HG02938 (cell line): ENCODE measurements around the gene BMP2K.
"Not testable (repeated sequence)": the region's sequence is repeated elsewhere in the genome, so short reads cannot be mapped to it uniquely, and the experiment has no call there.

Experiments
- ATAC-seq: cut with Tn5 transposase; IDR thresholded peaks from one replicate; pipeline ENCODE4 v1.9.1; 2021; ENCODE audit warnings: mild to moderate bottlenecking, moderate library complexity; ENCODE audit not compliant: unreplicated experiment

The BMP2K gene

GRCh38 chr4:78846258-78846657, 70.1 kb downstream of the BMP2K start:
- no peak for ATAC-seq

GRCh38 chr4:78862314-78862737, 86.2 kb downstream of the BMP2K start:
- no peak for ATAC-seq

- ATAC-seq = no peak
Measured at GRCh38 chr4:78863254-78863869, 87.2 kb downstream of the BMP2K start.

GRCh38 chr4:78863991-78864390, 87.8 kb downstream of the BMP2K start:
- ATAC-seq = no peak

DNA sequence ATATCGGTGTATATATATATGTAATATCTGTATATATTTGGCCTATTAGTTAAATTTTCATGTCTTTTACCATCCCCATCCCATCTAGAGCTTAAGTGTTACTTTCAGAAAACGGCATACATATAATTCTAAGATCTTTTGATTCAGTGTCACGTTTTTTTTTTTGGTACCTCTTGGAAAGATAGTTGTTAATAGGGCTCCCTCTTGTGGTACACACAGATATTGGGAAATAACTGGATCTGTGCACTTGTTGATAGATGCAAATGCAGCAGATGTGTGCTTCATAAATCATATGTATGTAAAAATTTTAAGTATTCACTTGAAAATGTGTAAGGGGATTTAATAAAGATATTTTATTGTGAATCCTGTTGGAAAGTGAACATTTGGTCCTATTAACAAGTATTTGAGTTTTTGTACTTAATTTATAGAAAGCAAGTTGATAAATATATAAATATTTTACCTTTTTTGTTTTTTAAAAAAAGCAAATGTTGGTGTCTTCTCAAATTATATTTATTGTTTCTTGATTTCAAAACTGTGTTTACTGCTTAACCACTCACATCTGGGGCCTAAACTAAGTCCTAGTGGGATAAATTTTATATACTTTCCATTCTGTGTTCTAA, 88.4 kb downstream of the BMP2K start:
- no peak for ATAC-seq

GRCh38 chr4:78865451-78865850, 89.3 kb downstream of the BMP2K start:
- no peak for ATAC-seq

- not testable (repeated sequence) for ATAC-seq
Measured at GRCh38 chr4:78868712-78869111, 92.6 kb downstream of the BMP2K start.

- no peak for ATAC-seq
Measured at GRCh38 chr4:78870056-78870455, 93.9 kb downstream of the BMP2K start.

GRCh38 chr4:78876568-78877320, 100.6 kb downstream of the BMP2K start:
- no peak for ATAC-seq

- no peak for ATAC-seq
Measured at GRCh38 chr4:78878031-78878430, 101.9 kb downstream of the BMP2K start.

DNA sequence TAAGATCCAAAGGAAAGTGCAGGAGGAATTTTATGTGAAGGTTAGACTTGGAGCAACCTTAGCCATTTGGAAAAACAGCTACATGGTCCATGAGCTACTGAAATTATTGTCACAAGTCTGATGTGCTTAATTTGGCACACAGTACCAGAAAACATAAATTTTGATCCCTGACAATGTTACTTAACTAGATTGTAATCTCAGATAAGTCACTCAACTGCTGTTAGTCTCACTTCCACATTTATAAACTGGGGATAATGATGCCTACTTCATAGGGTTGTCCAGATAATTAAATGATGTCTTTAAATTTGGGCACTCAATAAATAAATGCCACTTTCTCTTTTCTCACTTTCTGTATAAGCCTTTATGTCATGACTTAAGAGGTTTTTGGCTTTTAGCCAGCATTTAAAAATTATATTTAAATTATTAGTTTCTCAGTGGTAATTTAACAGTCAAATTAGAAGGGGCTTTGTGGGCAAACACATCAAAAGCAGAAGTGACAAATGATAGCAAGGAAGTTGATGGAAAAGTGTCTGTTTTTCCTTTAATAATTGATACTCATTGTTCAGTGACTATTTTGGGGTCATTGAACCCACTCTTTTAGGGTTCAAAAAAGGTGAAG, 104.8 kb downstream of the BMP2K start:
- no peak for ATAC-seq

DNA sequence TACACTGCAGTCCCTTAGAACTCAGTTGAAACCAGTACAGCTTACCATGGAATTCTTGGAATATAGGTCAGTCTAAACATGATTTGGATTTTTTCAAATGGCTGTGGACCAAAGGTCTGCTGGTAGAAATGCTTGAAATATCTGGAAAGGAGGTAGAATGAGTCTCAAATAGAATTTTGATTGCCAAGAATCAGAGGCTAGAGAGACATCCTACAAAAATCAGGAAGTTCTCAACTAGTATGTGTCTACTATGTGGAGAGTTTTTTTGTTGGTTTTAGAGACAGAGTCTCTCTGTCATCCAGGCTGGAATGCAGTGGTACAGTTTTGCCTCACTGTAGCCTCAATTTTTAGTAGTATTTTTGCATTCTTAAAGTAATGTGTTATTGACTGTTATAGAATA, 109.4 kb downstream of the BMP2K start:
- ATAC-seq = no peak

DNA sequence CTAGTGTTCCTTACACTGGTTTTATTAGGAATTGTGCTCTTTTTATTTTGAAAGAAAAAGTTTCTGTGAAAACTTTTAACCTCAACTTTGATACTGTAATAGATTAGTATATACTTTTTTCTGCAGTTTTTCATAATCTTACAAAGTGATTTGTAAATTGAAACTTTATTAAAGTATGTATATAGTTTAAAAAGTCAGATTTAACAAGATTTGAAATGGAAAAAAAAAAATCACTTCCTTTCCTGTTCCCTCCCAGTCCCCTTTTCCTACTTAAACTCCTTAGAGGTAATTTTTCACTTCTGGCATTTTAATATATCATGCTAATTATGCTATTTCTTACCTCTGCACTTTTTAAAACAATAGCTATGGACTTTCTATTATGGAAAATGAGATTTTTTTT, 113.8 kb downstream of the BMP2K start:
- no peak for ATAC-seq

- ATAC-seq = no peak
Measured at GRCh38 chr4:78899302-78899701, 123.2 kb downstream of the BMP2K start.

GRCh38 chr4:78901882-78902281, 125.7 kb downstream of the BMP2K start:
- no peak for ATAC-seq

DNA sequence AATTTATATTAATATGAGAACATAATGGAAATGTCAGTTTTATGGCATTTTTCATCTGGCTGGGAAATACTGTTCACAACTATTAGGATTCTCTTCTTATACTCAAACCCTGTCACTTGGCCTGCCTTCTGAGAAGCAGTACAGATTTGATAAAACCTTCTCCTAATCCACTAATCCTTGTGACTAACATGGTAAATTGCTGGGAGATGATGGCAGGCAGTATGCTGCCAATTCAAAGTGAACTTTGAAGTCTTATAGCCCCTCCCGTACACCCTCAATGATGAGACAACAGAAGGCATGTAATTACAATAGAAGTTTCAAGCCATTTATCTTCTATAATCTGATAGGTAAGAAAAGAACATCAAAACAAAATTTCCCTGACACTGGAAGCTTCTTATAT, 126.1 kb downstream of the BMP2K start:
- ATAC-seq = no peak

DNA sequence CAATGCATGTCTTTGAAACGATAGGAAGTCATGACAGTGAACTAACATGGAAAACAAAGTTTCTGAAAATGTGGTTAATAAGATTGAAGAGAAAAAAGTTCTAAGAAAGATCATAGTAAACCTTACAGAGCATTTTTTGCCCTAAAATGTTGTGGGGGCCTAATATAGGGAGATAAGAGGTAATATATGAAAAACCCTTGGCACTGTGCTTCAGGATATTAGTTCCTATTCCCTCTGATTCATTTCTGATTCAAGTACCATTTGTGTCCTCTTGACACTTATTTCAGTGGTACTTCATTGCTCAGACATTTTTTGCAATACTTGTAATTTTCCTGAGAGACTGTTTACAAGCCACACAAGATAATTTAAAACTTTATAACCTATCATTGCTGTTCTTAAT, 128.0 kb downstream of the BMP2K start:
- ATAC-seq = no peak

- no peak for ATAC-seq
Measured at GRCh38 chr4:78907638-78908037, 131.5 kb downstream of the BMP2K start.

GRCh38 chr4:78908974-78909373, 132.8 kb downstream of the BMP2K start:
- ATAC-seq = not testable (repeated sequence)

DNA sequence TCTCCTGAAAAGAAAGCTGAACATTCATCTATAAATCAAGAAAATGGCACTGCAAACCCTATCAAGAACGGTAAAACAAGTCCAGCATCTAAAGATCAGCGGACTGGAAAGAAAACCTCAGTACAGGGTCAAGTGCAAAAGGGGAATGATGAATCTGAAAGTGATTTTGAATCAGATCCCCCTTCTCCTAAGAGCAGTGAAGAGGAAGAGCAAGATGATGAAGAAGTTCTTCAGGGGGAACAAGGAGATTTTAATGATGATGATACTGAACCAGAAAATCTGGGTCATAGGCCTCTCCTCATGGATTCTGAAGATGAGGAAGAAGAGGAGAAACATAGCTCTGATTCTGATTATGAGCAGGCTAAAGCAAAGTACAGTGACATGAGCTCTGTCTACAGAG, 134.5 kb downstream of the BMP2K start:
- no peak for ATAC-seq

GRCh38 chr4:78922207-78922606, 146.1 kb downstream of the BMP2K start:
- no peak for ATAC-seq
